Endothelial cell of umbilical vein (primary cell): Measurements from ENCODE around the gene TREX2. TPM values are rescaled to one million over a fixed set of nuclear protein-coding genes. Genes with fewer than 3 reads are reported as not detected.

ENCODE experiments used
- BruUV-seq: library from RNA; stranded (reverse); fragments of 400-500 nt; replicated peaks from 2 replicates; lab custom pipeline; 2021; lab: Mats Ljungman, UMichigan
- CTCF ChIA-PET: fragments of 300-600, 350-600 bp; sonication (Branson Sonifier 250); formaldehyde crosslinking; loops from one replicate; lab custom pipeline; 2021; ENCODE audit warnings: antibody characterized with exemption, inconsistent platforms; lab: Charles Lee
- POLR2A ChIA-PET: fragments of 300-600, 350-600 bp; sonication (Branson Sonifier 250); formaldehyde crosslinking; loops from one replicate; lab custom pipeline; 2021; ENCODE audit warnings: antibody characterized with exemption, inconsistent platforms; lab: Charles Lee
- DNase-seq: peaks from one replicate; pipeline ENCODE4 v3.0.0-alpha.2; 2011; ENCODE audit warnings: low read depth, low spot score
- FAIRE-seq: peaks from 2 replicates; lab custom pipeline; 2011; peaks lifted over from hg19 to GRCh38; lab: Jason Lieb, UNC
- H2AFZ ChIP-seq: 2 replicates; pipeline ENCODE4 v1.6.0; 2012; ENCODE audit warnings: low read depth, low read length, control low read depth, inconsistent platforms
- H3K27ac ChIP-seq: 2 replicates; pipeline ENCODE4 v1.5.1; 2011; ENCODE audit warnings: low read depth, mild to moderate bottlenecking, control low read depth, low read length, moderate library complexity; ENCODE audit not compliant: insufficient read depth
- H3K27me3 ChIP-seq, 2 experiments: 2 replicates each; pipeline versions ENCODE4 v1.6.0 to v1.6.1; 2011; ENCODE audit warnings: low read length in 2 of 2, mixed read lengths in 1 of 2; ENCODE audit not compliant: control insufficient read depth in 2 of 2, insufficient read depth in 2 of 2
- H3K36me3 ChIP-seq, 2 experiments: 2 replicates in 1 of 2; 3 replicates in 1 of 2; pipeline ENCODE4 v1.5.1; 2011; ENCODE audit warnings: low read length in 2 of 2, mild to moderate bottlenecking in 1 of 2, moderate library complexity in 1 of 2; ENCODE audit not compliant: control insufficient read depth in 2 of 2, insufficient read depth in 2 of 2; ENCODE audit errors: extremely low read depth in 1 of 2
- H3K4me1 ChIP-seq: 3 replicates; pipeline ENCODE4 v1.5.1; 2011; ENCODE audit warnings: mild to moderate bottlenecking, low read length; ENCODE audit not compliant: control insufficient read depth, insufficient read depth; ENCODE audit errors: extremely low read depth
- H3K4me2 ChIP-seq: 2 replicates; pipeline ENCODE4 v1.6.1; 2011; ENCODE audit warnings: low read length, control low read depth, mixed read lengths; ENCODE audit not compliant: insufficient read depth
- H3K4me3 ChIP-seq, 3 experiments: fragments of 200-600 bp in 1 of 3; sonication (generic), shearing (Covaris generic) in 1 of 3; replicated peaks in 1 of 3; 2 replicates each; pipeline ENCODE4 v1.5.1; 2011 to 2016; ENCODE audit warnings: control low read depth in 3 of 3, low read length in 3 of 3, mild to moderate bottlenecking in 2 of 3, inconsistent platforms in 1 of 3, low read depth in 1 of 3, moderate library complexity in 1 of 3; ENCODE audit not compliant: insufficient read depth in 1 of 3
- H3K79me2 ChIP-seq: 2 replicates; pipeline ENCODE4 v1.6.0; 2012; ENCODE audit warnings: low read length, inconsistent platforms; ENCODE audit not compliant: control insufficient read depth, insufficient read depth
- H3K9ac ChIP-seq: replicated peaks from 2 replicates; pipeline ENCODE3; 2011; ENCODE audit warnings: low read length, control low read depth; ENCODE audit not compliant: insufficient read depth; ENCODE audit errors: extremely low read depth
- H3K9me1 ChIP-seq: replicated peaks from 3 replicates; pipeline ENCODE4 v1.6.0; 2011; ENCODE audit warnings: mild to moderate bottlenecking, low read length; ENCODE audit not compliant: control insufficient read depth, insufficient read depth; ENCODE audit errors: extremely low read depth
- H3K9me3 ChIP-seq: replicated peaks from 2 replicates; pipeline ENCODE4 v1.5.1; 2012; ENCODE audit warnings: low read length, inconsistent platforms; ENCODE audit not compliant: control insufficient read depth, insufficient read depth
- H4K20me1 ChIP-seq: replicated peaks from 2 replicates; pipeline ENCODE3; 2011; ENCODE audit warnings: mild to moderate bottlenecking, low read length; ENCODE audit not compliant: control insufficient read depth, insufficient read depth; ENCODE audit errors: extremely low read depth
- CTCF ChIP-seq, 2 donors: IDR thresholded peaks; 1 replicate in 1 of 2; 2 replicates in 1 of 2; pipeline ENCODE4 v1.5.1; 2011; ENCODE audit warnings: low read length in 2 of 2, mild to moderate bottlenecking in 2 of 2, moderate library complexity in 2 of 2, control low read depth in 1 of 2, inconsistent platforms in 1 of 2, low read depth in 1 of 2; ENCODE audit not compliant: insufficient read depth in 1 of 2; ENCODE audit errors: extremely low read depth in 1 of 2
- EZH2 ChIP-seq: IDR thresholded peaks from 2 replicates; pipeline ENCODE4 v1.6.1; 2012; ENCODE audit warnings: borderline replicate concordance, low read depth, mild to moderate bottlenecking, moderate library complexity, low read length, inconsistent platforms; ENCODE audit not compliant: severe bottlenecking
- FOS ChIP-seq: IDR thresholded peaks from 2 replicates; pipeline ENCODE4 v1.6.1; 2011; ENCODE audit warnings: mild to moderate bottlenecking, low read length, moderate library complexity, borderline replicate concordance; ENCODE audit not compliant: insufficient read depth
- GATA2 ChIP-seq: IDR thresholded peaks from 2 replicates; pipeline ENCODE4 v1.7.0; 2011; ENCODE audit warnings: low read depth, mild to moderate bottlenecking, moderate library complexity, mixed read lengths, low read length; ENCODE audit not compliant: insufficient read length, insufficient read depth
- JUN ChIP-seq: IDR thresholded peaks from 2 replicates; pipeline ENCODE4 v1.6.1; 2011; ENCODE audit warnings: borderline replicate concordance, low read depth; ENCODE audit not compliant: insufficient read length, insufficient read depth
- MAX ChIP-seq: IDR thresholded peaks from 2 replicates; pipeline ENCODE4 v1.6.1; 2011; ENCODE audit not compliant: insufficient read depth, insufficient read length
- MYC ChIP-seq: IDR thresholded peaks from one replicate; pipeline ENCODE4 v1.6.1; 2011; ENCODE audit warnings: mild to moderate bottlenecking, low read depth, low read length
- POLR2A ChIP-seq: IDR thresholded peaks from 2 replicates; pipeline ENCODE4 v1.6.1; 2012; ENCODE audit warnings: low read depth, mild to moderate bottlenecking, control low read depth, low read length
- POLR2AphosphoS5 ChIP-seq: IDR thresholded peaks from 2 replicates; pipeline ENCODE4 v1.6.1; 2012; ENCODE audit warnings: low read depth, mild to moderate bottlenecking, control low read depth, low read length, moderate library complexity; ENCODE audit not compliant: insufficient read depth
- dilution Hi-C: fragments of 300-500 bp; cut with MboI; formaldehyde crosslinking; loops from one replicate; pipeline ENCODE4 v1.15.0; 2019; ENCODE audit warnings: low sequenced_read_pairs; ENCODE audit not compliant: extremely low pct_ligation_motif_present
- intact Hi-C: fragments of 100-400 bp; cut with micrococcal nuclease; formaldehyde crosslinking; loops from one replicate; pipeline ENCODE4 v1.10.0; 2022
- polyA plus RNA-seq, 4 experiments: library from polyadenylated mRNA; depleted of rRNA in 3 of 4; stranded (reverse) in 3 of 4; unstranded in 1 of 4; fragments of >200 nt; gene quantifications; 2 replicates each; pipeline versions ENCODE4 v1.2.1 to v1.2.3, GENCODE V29; 2011 to 2012; ENCODE audit warnings: missing spikeins in 1 of 4
- total RNA-seq: library from RNA; stranded (reverse); gene quantifications from 2 replicates; pipeline ENCODE4 v1.2.3, GENCODE V29; 2021

TREX2 gene
- total and polyA plus RNA-seq, 2 donors (not counting 3 experiments of a cell fraction or from before 2014, with no cell fraction given), result 0.82 to 0.99 TPM

GRCh38 chrX:153434801-153435200 lies 11.1 kb downstream of the TREX2 start:
- no peaks in the 10 kb centered on the region for H3K27me3 ChIP-seq
- H3K4me2 ChIP-seq, result no peak overlapping the region
- H3K36me3 ChIP-seq, result no peaks in the 10 kb centered on the region
- CTCF ChIA-PET, result no interaction called here
- DNase-seq (no peak), FAIRE-seq (no peak)
- no peaks in the 10 kb centered on the region for H3K9me3 ChIP-seq
- POLR2A ChIA-PET, result no interaction called here
- H3K4me1 ChIP-seq, result no peaks in the 10 kb centered on the region
- no peak overlapping the region for H3K9ac ChIP-seq
- H2AFZ ChIP-seq, result no peak overlapping the region
- H3K27ac ChIP-seq, result no peak overlapping the region
- BruUV-seq, result no TSS peak
- no peaks in the 10 kb centered on the region for H3K9me1 ChIP-seq
- H4K20me1 ChIP-seq, result no peaks in the 10 kb centered on the region
- dilution Hi-C loops, result no loop called here
- H3K4me3 ChIP-seq, result no peak overlapping the region
- intact Hi-C loops, result loop anchor here (10.0 kb wide), 1 partner anchor 400 kb away; no protein-coding TSS in a partner anchor
- H3K79me2 ChIP-seq, result no peaks in the 10 kb centered on the region
- TF ChIP-seq JUN (no peak), MYC (no peak), MAX (no peak), POLR2A (no peak), EZH2 (no peak), GATA2 (no peak), FOS (no peak), POLR2AphosphoS5 (no peak), CTCF (IDR thresholded peaks at IDR 0.05; ENCODE audit: extremely low read depth in 1 of 2, insufficient read depth in 1 of 2, low read depth in 1 of 2, low read length in 2 of 2) (no peak)
